GM21515 (cell line): Measurements from ENCODE around the gene ME2.
"Not testable (repeated sequence)": the region's sequence is repeated elsewhere in the genome, so short reads cannot be mapped to it uniquely, and the experiment has no call there.

Experiments
- ATAC-seq: cut with Tn5 transposase; IDR thresholded peaks from one replicate; pipeline ENCODE4 v1.9.1; 2021; ENCODE audit not compliant: unreplicated experiment

Gene ME2

GRCh38 chr18:50911006-50911405 is 32.1 kb downstream of the ME2 start:
- no peak for ATAC-seq

- ATAC-seq = no peak
Measured at GRCh38 chr18:50917021-50917420, 38.1 kb downstream of the ME2 start.

GRCh38 chr18:50918153-50918552 is 39.2 kb downstream of the ME2 start:
- ATAC-seq = no peak

GRCh38 chr18:50924372-50924771 is 45.5 kb downstream of the ME2 start:
- no peak for ATAC-seq

- ATAC-seq = no peak
Measured at GRCh38 chr18:50926521-50926920, 47.6 kb downstream of the ME2 start.

DNA sequence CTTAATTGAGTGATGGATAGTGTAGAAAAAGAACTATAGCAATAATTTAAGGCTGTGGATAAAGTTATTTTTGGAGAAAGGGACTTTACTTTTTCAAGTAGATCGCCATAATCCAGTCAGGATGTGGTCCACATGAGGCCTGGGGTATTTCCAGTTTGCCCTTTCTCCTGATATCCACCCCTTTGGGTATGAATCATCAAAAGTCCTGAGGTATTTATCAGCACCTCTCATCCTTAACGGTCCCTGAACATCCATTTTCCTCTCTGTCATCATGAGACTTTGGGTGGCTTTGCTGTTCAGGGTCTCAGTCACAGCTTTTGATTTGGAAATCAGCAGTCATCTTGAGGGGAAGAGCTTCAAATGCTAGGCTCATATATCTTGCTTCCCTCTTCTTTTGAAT is 49.6 kb downstream of the ME2 start:
- ATAC-seq = no peak

DNA sequence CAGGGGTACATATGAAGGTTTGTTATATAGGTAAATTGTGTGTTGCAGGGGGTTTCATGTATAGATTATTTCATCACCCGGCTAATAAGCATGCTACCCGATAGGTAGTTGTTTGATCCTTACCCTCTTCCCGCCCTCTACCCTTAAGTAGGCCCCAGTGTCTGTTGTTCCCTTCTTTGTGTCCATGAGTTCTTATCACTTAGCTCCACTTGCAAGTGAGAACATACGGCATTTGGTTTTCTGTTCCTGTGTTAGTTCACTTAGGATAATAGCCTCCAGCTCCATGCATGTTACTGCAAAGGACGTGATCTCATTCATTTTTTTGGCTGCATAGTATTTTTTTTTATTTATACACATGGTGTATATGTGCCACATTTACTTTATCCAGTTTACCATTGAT is 54.8 kb downstream of the ME2 start:
- no peak for ATAC-seq

- no peak for ATAC-seq
Measured at GRCh38 chr18:50934545-50935211, 55.8 kb downstream of the ME2 start.

- ATAC-seq = no peak
Measured at GRCh38 chr18:50935493-50936191, 56.7 kb downstream of the ME2 start.

DNA sequence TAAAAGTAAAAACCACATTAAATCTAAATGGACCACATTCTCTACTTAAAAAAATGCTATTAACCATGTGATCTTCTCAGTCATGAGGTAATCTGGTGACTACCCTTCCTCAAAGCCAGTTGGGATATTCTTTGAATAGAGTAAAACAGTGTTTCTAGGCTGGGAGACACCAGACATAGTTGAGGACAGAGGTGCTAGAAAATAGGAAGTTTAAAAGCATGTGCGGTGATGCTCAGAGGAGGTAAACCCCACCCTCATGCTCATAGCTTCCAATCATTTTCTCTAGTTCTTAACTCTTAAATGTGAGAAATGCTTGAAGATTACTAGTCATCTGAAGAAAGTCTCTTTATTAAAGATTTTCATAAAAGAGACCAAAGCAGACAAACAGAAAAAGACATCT is 58.3 kb downstream of the ME2 start:
- no peak for ATAC-seq

- no peak for ATAC-seq
Measured at GRCh38 chr18:50938912-50939311, 60.0 kb downstream of the ME2 start.

DNA sequence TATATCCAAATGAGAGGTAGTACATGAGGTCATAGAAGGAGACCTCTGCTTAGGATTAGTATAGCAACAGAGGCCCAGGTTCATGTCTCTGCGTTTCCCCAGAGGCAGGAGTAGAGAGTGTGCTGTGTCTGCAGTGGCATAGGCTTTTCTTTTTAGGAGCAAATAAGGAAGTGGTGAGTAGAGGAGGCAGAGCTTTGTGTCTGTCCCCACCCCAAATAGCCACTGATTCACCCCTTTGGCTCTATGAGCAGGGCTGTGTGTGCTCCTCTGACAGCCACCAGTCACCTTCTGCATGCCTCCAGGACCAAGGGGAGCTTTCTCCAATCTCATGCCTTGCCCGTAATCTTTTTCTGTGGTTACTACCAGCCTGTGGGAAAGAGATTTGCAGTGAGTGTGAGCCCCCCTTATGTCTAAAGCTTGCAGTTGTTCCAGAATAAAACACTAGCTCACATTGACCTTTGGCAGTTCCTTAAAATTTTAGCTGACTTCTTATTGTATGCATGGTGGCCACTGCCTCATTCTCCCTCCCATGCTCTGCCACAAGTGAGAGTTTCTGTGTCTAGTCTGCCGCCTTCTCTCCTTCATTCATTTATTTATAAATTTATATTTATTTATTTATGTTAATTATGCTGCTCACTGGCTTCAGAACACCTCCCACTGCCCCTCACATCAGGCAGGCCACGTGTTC is 65.5 kb downstream of the ME2 start:
- no peak for ATAC-seq

GRCh38 chr18:50945918-50946317 is 67.0 kb downstream of the ME2 start:
- not testable (repeated sequence) for ATAC-seq

GRCh38 chr18:50947899-50948298 is 69.0 kb downstream of the ME2 start:
- no peak for ATAC-seq

DNA sequence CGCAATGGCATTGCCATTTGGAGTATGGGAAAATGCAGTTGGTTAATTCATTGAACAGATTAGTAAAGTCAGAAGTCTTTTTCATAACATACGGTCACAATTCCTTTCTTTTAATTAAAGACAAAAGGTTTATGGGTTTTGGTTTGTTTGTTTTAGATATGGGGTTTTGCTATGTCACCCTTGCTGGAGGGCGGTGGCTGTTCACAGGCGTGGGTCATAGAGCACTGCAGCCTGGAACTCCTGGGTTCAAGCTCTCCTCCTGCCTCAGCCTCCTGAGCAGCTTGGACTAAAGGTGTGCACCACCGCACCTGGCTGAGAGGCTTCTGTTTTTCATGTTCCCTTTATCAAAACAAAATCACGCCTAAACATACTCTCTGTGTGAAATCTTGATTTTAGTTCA is 70.3 kb downstream of the ME2 start:
- no peak for ATAC-seq

GRCh38 chr18:50950626-50951025 is 71.7 kb downstream of the ME2 start:
- no peak for ATAC-seq

GRCh38 chr18:50953822-50954221 is 74.9 kb downstream of the ME2 start:
- ATAC-seq = no peak

DNA sequence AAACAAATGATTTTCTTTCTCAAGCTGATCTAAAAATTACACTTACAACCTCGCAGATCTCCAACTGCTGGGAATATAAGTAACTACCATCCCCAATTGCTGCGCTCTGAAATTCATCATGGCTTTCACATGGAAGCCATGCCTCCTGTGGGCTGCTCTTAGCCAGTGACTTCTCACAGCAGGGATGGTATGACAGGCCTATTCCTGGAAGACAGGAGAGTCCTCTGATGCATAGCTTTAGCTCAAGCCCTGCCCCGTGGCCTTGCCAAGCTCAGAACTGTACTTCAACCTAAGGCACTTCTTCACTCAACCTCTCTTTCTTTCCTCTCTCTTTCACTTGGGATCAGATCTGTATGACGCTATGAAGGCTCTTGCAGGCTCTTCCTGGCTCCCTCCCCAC is 76.3 kb downstream of the ME2 start:
- no peak for ATAC-seq

DNA sequence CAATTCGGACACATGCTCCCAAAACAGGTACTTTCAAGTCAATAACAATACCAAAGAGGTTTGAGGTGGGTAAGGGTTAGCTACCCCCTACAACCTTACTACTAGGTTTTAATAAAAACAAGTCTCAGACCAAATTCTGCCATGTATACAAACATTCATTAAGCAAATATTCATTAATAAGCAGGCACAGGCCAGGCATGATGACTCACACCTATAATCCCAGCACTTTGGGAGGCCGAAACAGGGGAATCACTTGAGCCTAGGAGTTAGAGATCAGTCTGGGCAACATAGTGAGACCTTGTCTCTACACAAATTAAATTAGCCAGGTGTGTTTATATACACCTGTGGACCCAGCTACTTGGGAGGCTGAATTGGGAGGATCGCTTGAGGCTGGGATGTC is 77.2 kb downstream of the ME2 start:
- ATAC-seq = no peak

GRCh38 chr18:50961974-50962373 is 83.1 kb downstream of the ME2 start:
- ATAC-seq = no peak

DNA sequence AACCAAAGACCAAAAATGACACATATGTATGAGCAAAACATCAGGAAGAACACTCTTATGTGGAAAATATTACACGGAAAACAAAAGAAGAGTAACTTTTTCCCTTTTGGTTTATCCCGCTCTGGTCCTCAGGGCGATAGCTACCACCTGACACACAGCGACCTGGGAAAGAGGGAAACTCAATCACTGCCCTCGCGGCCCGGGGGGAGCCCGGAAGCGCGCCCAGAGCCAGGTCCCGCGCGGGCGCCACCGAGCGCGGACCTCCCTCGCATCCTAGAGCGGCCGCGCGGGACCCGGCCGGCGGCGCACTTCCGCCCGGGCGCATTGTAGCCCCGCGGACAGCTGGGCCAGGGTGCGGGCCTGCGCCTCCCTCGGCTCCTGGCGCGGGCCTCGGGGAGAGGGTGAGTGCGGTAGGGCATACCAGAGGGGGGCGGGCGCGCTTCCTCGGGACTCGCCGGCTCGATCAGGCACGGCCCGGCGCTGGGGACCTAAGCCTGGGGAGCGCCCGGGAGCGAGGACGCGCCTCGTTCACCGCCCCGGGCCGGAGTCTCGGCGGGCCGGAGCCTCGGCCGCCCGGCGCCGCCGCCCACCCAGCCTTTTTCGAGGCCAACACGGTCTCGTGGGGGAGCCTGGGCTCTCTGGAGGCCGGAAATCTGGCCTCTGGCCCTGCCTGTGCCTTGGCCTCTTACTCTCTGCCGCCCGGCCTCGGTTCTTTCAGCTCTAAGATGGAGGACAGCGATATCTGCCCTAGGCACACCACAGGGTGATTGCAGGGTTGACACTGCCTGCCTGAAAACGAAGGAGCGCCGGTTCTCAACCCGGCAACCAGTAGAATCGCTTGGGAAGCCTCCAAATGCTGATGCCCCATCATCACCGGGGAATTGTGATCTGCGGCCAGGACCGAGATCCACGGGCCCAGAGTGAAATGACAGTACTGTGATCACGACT is 89.1 kb downstream of the ME2 start, which contains the start of gene ELAC1:
TSS of gene ELAC1 (plus strand) at position 327 of the 948 bp plus-strand sequence. CDS start 6,365 bp downstream, outside the sequence.
- peak; percentile 95 for ATAC-seq
